Subcutaneous abdominal adipose tissue (tissue), 5 donors: ENCODE results near the gene SLC18B1.

Experiments used
- H3K27ac ChIP-seq: one replicate; pipeline ENCODE4 v1.7.0; 2013; ENCODE audit warnings: low read depth, mild to moderate bottlenecking, inconsistent platforms, low read length, moderate library complexity
- H3K27me3 ChIP-seq, 5 donors: one replicate each; pipeline ENCODE4 v1.7.0; 2013; ENCODE audit warnings: low read length in 5 of 5, inconsistent platforms in 1 of 5; ENCODE audit not compliant: control insufficient read depth in 5 of 5, insufficient read depth in 4 of 5
- H3K36me3 ChIP-seq, 5 donors: one replicate each; pipeline ENCODE4 v1.7.0; 2013; ENCODE audit warnings: low read length in 5 of 5; ENCODE audit not compliant: control insufficient read depth in 5 of 5, insufficient read depth in 5 of 5
- H3K4me1 ChIP-seq, 5 donors: one replicate each; pipeline ENCODE4 v1.7.0; 2013; ENCODE audit warnings: low read length in 5 of 5, mild to moderate bottlenecking in 3 of 5, moderate library complexity in 1 of 5; ENCODE audit not compliant: control insufficient read depth in 5 of 5, insufficient read depth in 5 of 5
- H3K4me3 ChIP-seq, 5 donors: one replicate each; pipeline ENCODE4 v1.7.0; 2013; ENCODE audit warnings: low read length in 5 of 5, low read depth in 1 of 5
- H3K9ac ChIP-seq, 5 donors: one replicate each; pipeline ENCODE4 v1.7.0; 2013; ENCODE audit warnings: low read length in 5 of 5, mild to moderate bottlenecking in 4 of 5, moderate library complexity in 3 of 5
- H3K9me3 ChIP-seq, 5 donors: one replicate each; pipeline ENCODE4 v1.7.0; 2013; ENCODE audit warnings: low read length in 5 of 5; ENCODE audit not compliant: control insufficient read depth in 5 of 5
- donor health status: healthy.
- donor health status: healthy.
- donor health status: healthy.
- donor health status: healthy.
- donor health status: healthy.

Gene SLC18B1

DNA sequence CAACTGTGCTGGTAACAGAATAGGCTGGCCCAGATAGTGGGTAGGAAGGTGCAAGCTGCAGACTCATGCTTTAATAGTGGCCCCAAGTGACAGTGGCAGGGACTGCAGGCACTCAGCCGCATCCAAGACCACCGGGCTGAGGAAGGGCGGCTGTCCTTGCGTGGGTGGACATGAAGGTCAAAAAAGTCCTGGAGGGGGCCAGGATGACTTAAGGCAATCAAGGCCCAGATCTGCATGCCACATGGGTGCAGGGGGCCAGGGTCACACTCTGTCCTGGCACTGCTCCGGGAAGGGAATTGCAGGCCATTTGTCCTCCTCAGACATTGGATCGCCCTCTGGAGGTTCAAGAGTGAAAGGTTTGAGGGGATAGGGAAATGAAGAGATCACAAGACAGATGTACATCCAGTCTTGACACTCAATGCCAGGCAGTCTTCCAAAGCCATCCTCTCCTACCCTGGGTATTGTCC lies 30.4 kb downstream of the SLC18B1 start:
- H3K9ac ChIP-seq, result no peak overlapping the region
- no peak overlapping the region for H3K27ac ChIP-seq

DNA sequence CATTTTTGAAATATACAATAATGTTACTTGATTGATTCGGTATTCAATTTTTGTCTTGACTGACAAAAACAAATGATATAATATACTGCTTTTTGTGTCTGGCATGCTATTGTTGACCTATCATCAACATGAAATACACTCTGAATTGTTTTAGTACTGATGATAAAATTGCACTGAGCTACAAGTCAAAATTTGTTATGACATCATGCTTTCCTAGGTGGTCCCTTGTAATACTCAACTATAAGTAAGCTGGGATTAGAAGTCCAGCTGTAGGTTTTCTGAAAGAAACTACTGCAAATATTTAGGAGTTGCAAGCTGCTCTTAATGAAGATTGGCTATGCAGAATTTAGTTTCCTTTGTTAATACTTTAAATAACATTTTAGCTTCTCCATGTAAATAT lies 32.9 kb downstream of the SLC18B1 start:
- no peaks in the 10 kb centered on the region for H3K9me3 ChIP-seq
- no peaks in the 10 kb centered on the region for H3K27me3 ChIP-seq
- peaks cover 0 to 12% (median 3%) of the 10 kb centered on the region in 5 donors for H3K36me3 ChIP-seq
- no peak overlapping the region for H3K9ac ChIP-seq
- H3K4me1 ChIP-seq, result peaks cover 0 to 25% (median 13%) of the 10 kb centered on the region in 5 donors
- H3K4me3 ChIP-seq, result no peak overlapping the region
- H3K27ac ChIP-seq, result no peak overlapping the region

More for the DNA sequence above, 30.4 kb downstream of the SLC18B1 start:
- H3K4me3 ChIP-seq, result peak overlapping the region in 3 of 5 donors; percentile 32 to 50 (median 48)
- peaks cover 3 to 16% (median 8%) of the 10 kb centered on the region in 5 donors for H3K36me3 ChIP-seq
- H3K27me3 ChIP-seq, result no peaks in the 10 kb centered on the region
- H3K4me1 ChIP-seq, result peaks cover 0 to 22% (median 13%) of the 10 kb centered on the region in 5 donors
- H3K9me3 ChIP-seq, result no peaks in the 10 kb centered on the region

DNA sequence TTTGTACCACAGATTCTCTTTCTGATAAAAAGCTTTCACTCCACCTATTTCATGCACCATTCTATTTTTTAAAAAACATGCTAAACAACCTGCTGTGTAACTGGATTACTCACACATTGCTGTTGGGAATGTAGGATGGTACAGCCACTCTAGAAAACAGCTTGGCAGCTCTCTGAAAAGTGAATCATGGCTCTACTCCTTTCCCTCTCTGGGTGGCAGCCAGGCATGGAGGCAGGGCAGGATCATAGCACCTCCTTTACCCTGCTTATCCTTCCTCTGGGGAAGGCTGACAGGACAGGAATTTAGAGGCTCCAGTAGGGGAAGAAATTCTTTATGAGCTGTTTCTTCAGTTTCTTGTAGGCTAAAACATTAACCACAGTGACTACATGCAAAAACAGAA lies 34.1 kb downstream of the SLC18B1 start:
- H3K36me3 ChIP-seq, result peaks cover 0 to 1% (median 0%) of the 10 kb centered on the region in 5 donors
- no peaks in the 10 kb centered on the region for H3K9me3 ChIP-seq
- no peak overlapping the region for H3K27ac ChIP-seq
- no peak overlapping the region for H3K9ac ChIP-seq
- peaks cover 0 to 25% (median 13%) of the 10 kb centered on the region in 5 donors for H3K4me1 ChIP-seq
- H3K4me3 ChIP-seq, result no peak overlapping the region
- no peaks in the 10 kb centered on the region for H3K27me3 ChIP-seq

DNA sequence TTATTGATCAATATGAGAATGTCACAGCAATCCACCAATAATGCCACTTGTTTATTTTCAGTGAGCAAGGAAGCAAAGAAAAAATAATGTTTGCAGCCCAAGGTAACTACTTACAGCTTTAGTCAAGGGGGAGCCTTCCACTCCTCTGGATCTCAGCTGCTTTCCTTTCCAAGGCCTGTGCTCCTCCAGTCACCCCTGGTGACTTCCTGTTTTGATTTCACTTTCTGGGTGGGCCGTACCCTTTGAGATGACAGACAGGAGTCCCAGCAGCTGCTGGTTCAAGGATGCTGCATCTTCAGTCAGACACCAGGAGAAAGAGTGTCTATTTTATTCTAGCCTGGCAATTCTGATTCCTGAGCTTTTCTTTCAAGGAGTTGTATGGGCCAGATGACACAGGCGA lies 35.2 kb downstream of the SLC18B1 start:
- no peak overlapping the region for H3K4me3 ChIP-seq

GRCh38 chr6:132760256-132760655 lies 38.2 kb downstream of the SLC18B1 start:
- no peak overlapping the region for H3K9ac ChIP-seq
- H3K4me1 ChIP-seq, result peaks cover 0 to 22% (median 15%) of the 10 kb centered on the region in 5 donors
- H3K27me3 ChIP-seq, result no peaks in the 10 kb centered on the region
- no peak overlapping the region for H3K27ac ChIP-seq
- H3K4me3 ChIP-seq, result no peak overlapping the region
- H3K9me3 ChIP-seq, result no peaks in the 10 kb centered on the region
- H3K36me3 ChIP-seq, result no peaks in the 10 kb centered on the region

More for the DNA sequence above, 35.2 kb downstream of the SLC18B1 start:
- Histone ChIP-seq H3K27ac (no peak overlapping the region), H3K36me3 (no peaks in the 10 kb centered on the region), H3K27me3 (no peaks in the 10 kb centered on the region), H3K4me1 (peaks cover 0 to 28% (median 16%) of the 10 kb centered on the region in 5 donors), H3K9ac (no peak overlapping the region), H3K9me3 (no peaks in the 10 kb centered on the region)

DNA sequence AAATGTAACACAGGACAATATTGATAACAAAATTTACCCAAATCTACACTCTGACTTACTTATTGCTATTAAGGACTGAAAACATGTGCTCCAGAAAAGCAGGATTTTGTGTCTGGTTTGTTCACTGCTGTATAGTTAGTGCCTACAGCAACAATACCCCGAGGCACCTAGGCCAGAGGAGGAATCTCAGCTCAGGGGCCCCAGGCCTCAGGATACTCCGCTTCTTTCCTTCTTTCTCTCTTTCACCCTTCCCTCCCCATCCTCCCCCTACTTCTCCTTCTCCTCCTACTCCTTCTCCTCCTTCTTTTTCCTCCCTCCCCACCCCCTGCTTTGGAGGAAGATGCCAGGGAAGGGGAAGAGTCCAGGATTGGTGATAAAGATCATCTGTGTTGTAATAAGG lies 39.7 kb downstream of the SLC18B1 start:
- Histone ChIP-seq H3K9ac (no peak overlapping the region), H3K27ac (no peak overlapping the region)

GRCh38 chr6:132752255-132752654 lies 46.2 kb downstream of the SLC18B1 start:
- H3K9ac ChIP-seq, result no peak overlapping the region
- H3K9me3 ChIP-seq, result peaks cover 0 to 2% (median 0%) of the 10 kb centered on the region in 5 donors
- H3K36me3 ChIP-seq, result no peaks in the 10 kb centered on the region
- H3K27ac ChIP-seq, result no peak overlapping the region
- H3K4me3 ChIP-seq, result no peak overlapping the region
- H3K27me3 ChIP-seq, result no peaks in the 10 kb centered on the region
- peaks cover 0 to 3% (median 0%) of the 10 kb centered on the region in 5 donors for H3K4me1 ChIP-seq

More for the DNA sequence above, 39.7 kb downstream of the SLC18B1 start:
- no peaks in the 10 kb centered on the region for H3K36me3 ChIP-seq
- H3K4me1 ChIP-seq, result peaks cover 0 to 13% (median 6%) of the 10 kb centered on the region in 5 donors
- no peak overlapping the region for H3K4me3 ChIP-seq
- no peaks in the 10 kb centered on the region for H3K27me3 ChIP-seq
- H3K9me3 ChIP-seq, result no peaks in the 10 kb centered on the region

GRCh38 chr6:132751828-132752227 lies 46.6 kb downstream of the SLC18B1 start:
- Histone ChIP-seq H3K9me3 (peaks cover 0 to 2% (median 0%) of the 10 kb centered on the region in 5 donors), H3K36me3 (no peaks in the 10 kb centered on the region), H3K4me1 (peaks cover 0 to 3% (median 0%) of the 10 kb centered on the region in 5 donors), H3K27ac (no peak overlapping the region), H3K9ac (no peak overlapping the region), H3K4me3 (no peak overlapping the region), H3K27me3 (no peaks in the 10 kb centered on the region)

DNA sequence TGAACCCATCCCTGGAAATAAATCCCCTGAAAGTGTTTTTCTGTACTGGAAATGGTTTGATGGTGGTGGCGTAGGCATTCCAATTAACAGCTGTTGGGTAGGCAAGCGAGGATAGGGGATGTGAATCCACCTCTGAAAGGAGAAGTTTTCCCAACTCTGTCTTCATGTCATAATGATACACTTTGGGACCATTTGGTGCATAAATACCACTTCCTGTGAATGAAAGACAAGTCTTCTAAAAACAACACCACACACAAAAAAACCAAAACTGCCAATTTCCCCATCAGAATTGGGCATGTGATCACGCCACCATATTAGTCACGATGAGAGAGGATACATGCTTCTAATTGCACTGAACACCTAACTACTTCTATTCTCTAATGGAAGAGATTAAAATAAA lies 47.1 kb downstream of the SLC18B1 start:
- Histone ChIP-seq H3K9me3 (peaks cover 0 to 2% (median 0%) of the 10 kb centered on the region in 5 donors), H3K4me1 (peaks cover 0 to 3% (median 0%) of the 10 kb centered on the region in 5 donors), H3K27me3 (no peaks in the 10 kb centered on the region), H3K27ac (no peak overlapping the region), H3K9ac (no peak overlapping the region), H3K36me3 (no peaks in the 10 kb centered on the region), H3K4me3 (no peak overlapping the region)

DNA sequence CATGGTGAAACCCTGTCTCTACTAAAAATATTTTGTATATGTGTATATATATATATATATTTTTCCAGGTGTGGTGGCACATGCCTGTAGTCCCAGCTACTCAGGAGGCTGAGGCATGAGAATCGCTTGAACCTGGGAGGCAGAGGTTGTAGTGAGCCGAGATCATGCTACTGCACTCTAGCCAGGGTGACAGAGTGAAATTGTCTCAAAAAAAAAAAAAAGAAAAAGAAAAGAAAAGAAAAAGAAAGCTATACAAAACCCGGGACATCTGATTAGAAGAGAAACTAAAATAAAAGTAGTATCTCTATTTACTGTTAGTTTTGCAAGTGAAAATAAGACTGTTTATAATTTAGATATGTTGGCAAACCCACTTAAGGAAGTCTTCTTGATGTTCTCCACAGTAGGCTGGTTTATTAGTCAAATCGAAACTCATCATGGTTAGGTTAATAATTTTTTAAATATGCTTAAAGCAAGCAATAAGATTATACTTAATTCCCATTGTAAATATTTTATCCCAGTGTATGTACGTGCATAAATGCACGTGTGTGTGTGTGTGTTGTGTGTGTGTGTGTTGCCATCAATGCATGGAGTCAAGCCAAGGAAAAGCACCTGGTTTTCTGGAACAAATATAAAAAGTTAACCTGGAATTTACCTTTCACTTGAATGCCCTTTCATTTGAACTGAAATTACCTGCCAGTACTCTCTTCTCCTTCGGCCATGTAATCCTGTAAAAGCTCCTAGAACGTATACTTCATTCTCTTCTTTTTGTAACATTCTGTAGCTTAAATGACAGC lies 47.8 kb downstream of the SLC18B1 start:
- no peak overlapping the region for H3K9ac ChIP-seq
- no peaks in the 10 kb centered on the region for H3K36me3 ChIP-seq
- H3K4me1 ChIP-seq, result peaks cover 0 to 3% (median 0%) of the 10 kb centered on the region in 5 donors
- H3K27ac ChIP-seq, result no peak overlapping the region
- H3K4me3 ChIP-seq, result no peak overlapping the region
- no peaks in the 10 kb centered on the region for H3K27me3 ChIP-seq
- H3K9me3 ChIP-seq, result peaks cover 0 to 2% (median 0%) of the 10 kb centered on the region in 5 donors
